GM12878 (cell line): ENCODE data around the gene CAMKMT. TPM values are rescaled to one million over a fixed set of nuclear protein-coding genes. Genes with fewer than 3 reads are reported as not detected.

Experiments used
- BMI1 ChIP-seq: fragments of 450-650 bp; IDR thresholded peaks from 2 replicates; pipeline ENCODE4 v1.6.1; 2016; ENCODE audit warnings: mild to moderate bottlenecking, moderate library complexity, borderline replicate concordance
- CBX5 ChIP-seq: sonication (generic); IDR thresholded peaks from 2 replicates; pipeline ENCODE4 v1.6.1; 2016; ENCODE audit warnings: low read depth, moderate library complexity, mild to moderate bottlenecking, inconsistent platforms
- FOS ChIP-seq: IDR thresholded peaks from 3 replicates; pipeline ENCODE4 v1.6.1; 2011; ENCODE audit warnings: borderline replicate concordance; ENCODE audit not compliant: insufficient read length; ENCODE audit errors: extremely low read depth
- FOXM1 ChIP-seq: IDR thresholded peaks from 2 replicates; pipeline ENCODE4 v1.6.1; 2012; ENCODE audit warnings: low read depth, mild to moderate bottlenecking, inconsistent platforms, low read length, moderate library complexity
- JUND ChIP-seq: IDR thresholded peaks from 2 replicates; pipeline ENCODE4 v1.6.1; 2012; ENCODE audit warnings: low read depth, mild to moderate bottlenecking, low read length, improper control_type of control experiment, moderate library complexity
- NBN ChIP-seq: fragments of 450-650 bp; IDR thresholded peaks from 2 replicates; pipeline ENCODE4 v1.6.1; 2016
- POLR2A ChIP-seq: IDR thresholded peaks from 2 replicates; pipeline ENCODE4 v1.6.1; 2011; ENCODE audit warnings: low read depth, mild to moderate bottlenecking, low read length
- SMC3 ChIP-seq: IDR thresholded peaks from 2 replicates; pipeline ENCODE4 v1.6.1; 2011; ENCODE audit warnings: low read length, improper control_type of control experiment, borderline replicate concordance
- TARDBP ChIP-seq: IDR thresholded peaks from 2 replicates; pipeline ENCODE4 v1.6.1; 2016; ENCODE audit warnings: borderline replicate concordance
- polyA plus RNA-seq, 11 experiments: library from polyadenylated mRNA; depleted of rRNA in 4 of 11; unstranded in 6 of 11; stranded (reverse) in 5 of 11; fragments of >200 nt; fragmentation: Nextera tagmentation in 4 of 11; fragmentation: Illumina TruSeq in 1 of 11; extraction: Ambion mirVana in 4 of 11; extraction: Trizol in 1 of 11; gene quantifications; 1 replicate in 1 of 11; 2 replicates in 10 of 11; pipeline versions ENCODE4 v1.2.1 to v1.2.3, GENCODE V29; 2011 to 2016; ENCODE audit warnings: inconsistent platforms in 2 of 11, missing spikeins in 2 of 11, low read depth in 1 of 11
- total RNA-seq, 4 experiments: library from RNA; depleted of rRNA in 3 of 4; stranded (reverse); fragments of >200 nt in 3 of 4; fragmentation: Illumina TruSeq in 1 of 4; extraction: Trizol in 1 of 4; gene quantifications; 2 replicates each; pipeline versions ENCODE4 v1.2.1 to v1.2.3, GENCODE V29; 2013 to 2021
- TF ChIP-seq, protein P1 (sequence below): fragments of 450-650 bp; conservative IDR thresholded peaks from 2 replicates; pipeline ENCODE4 v1.6.1; 2017; ENCODE audit warnings: mild to moderate bottlenecking, moderate library complexity
- TF ChIP-seq, protein P2 (sequence below): IDR thresholded peaks from 2 replicates; pipeline ENCODE4 v1.6.1; 2011; ENCODE audit warnings: mild to moderate bottlenecking, low read depth, low read length, moderate library complexity; ENCODE audit not compliant: insufficient replicate concordance
- TF ChIP-seq, protein P3 (sequence below): fragments of 450-650 bp; IDR thresholded peaks from 2 replicates; pipeline ENCODE4 v1.6.1; 2014; ENCODE audit warnings: mild to moderate bottlenecking

The CAMKMT gene
- total and polyA plus RNA-seq, 10 of the 15 experiments (the other 5 are each of a cell fraction or from before 2014, with no cell fraction given): 2.7 to 16.0 (median 11.8) TPM

DNA sequence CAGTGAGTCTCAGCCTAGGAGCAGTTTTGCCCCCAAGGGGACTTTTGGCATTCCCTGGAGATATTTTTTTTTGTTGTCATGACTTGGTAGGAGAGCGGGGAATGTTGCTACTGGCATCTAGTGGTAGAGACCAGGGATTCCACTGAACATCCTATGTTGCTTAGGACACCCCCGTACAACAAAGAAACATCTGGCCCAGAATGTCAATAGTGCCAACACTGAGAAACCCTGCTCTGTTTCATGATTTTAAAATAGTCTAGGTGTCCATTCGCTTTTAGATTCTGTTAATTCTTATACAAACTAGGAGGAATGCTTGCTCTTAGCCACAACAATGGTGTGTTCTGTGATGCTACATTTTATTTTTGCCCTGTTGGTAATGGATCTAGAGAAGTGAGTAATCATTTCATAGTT is 353.9 kb downstream of the CAMKMT start (continued):
- TF ChIP-seq, protein P1, sequence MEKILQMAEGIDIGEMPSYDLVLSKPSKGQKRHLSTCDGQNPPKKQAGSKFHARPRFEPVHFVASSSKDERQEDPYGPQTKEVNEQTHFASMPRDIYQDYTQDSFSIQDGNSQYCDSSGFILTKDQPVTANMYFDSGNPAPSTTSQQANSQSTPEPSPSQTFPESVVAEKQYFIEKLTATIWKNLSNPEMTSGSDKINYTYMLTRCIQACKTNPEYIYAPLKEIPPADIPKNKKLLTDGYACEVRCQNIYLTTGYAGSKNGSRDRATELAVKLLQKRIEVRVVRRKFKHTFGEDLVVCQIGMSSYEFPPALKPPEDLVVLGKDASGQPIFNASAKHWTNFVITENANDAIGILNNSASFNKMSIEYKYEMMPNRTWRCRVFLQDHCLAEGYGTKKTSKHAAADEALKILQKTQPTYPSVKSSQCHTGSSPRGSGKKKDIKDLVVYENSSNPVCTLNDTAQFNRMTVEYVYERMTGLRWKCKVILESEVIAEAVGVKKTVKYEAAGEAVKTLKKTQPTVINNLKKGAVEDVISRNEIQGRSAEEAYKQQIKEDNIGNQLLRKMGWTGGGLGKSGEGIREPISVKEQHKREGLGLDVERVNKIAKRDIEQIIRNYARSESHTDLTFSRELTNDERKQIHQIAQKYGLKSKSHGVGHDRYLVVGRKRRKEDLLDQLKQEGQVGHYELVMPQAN: no peak
- TF ChIP-seq JUND (no peak), BMI1 (no peak), FOS (no peak), TARDBP (no peak), SMC3 (peak; percentile 31; the same call in 1 of the 2 replicates), FOXM1 (no peak), NBN (no peak), POLR2A (no peak), CBX5 (no peak)
- TF ChIP-seq, protein P2, sequence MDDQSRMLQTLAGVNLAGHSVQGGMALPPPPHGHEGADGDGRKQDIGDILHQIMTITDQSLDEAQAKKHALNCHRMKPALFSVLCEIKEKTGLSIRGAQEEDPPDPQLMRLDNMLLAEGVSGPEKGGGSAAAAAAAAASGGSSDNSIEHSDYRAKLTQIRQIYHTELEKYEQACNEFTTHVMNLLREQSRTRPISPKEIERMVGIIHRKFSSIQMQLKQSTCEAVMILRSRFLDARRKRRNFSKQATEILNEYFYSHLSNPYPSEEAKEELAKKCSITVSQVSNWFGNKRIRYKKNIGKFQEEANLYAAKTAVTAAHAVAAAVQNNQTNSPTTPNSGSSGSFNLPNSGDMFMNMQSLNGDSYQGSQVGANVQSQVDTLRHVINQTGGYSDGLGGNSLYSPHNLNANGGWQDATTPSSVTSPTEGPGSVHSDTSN: no peak
- TF ChIP-seq, protein P3, sequence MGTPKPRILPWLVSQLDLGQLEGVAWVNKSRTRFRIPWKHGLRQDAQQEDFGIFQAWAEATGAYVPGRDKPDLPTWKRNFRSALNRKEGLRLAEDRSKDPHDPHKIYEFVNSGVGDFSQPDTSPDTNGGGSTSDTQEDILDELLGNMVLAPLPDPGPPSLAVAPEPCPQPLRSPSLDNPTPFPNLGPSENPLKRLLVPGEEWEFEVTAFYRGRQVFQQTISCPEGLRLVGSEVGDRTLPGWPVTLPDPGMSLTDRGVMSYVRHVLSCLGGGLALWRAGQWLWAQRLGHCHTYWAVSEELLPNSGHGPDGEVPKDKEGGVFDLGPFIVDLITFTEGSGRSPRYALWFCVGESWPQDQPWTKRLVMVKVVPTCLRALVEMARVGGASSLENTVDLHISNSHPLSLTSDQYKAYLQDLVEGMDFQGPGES: no peak
